Lower leg skin (tissue), 3 donors: ENCODE results near the gene TMC3.

ENCODE experiments used
- POLR2A ChIP-seq, 2 donors: fragments of 450-650 bp; IDR thresholded peaks; one replicate each; pipeline ENCODE4 v1.6.1; 2016 to 2017; ENCODE audit warnings: antibody characterized with exemption in 2 of 2, mild to moderate bottlenecking in 1 of 2, moderate library complexity in 1 of 2
- TF ChIP-seq, protein P1 (sequence below), 3 donors: fragments of 450-650 bp; IDR thresholded peaks; one replicate each; pipeline ENCODE4 v1.5.1; 2016; ENCODE audit warnings: antibody characterized with exemption in 3 of 3, mild to moderate bottlenecking in 3 of 3, moderate library complexity in 2 of 3

DNA sequence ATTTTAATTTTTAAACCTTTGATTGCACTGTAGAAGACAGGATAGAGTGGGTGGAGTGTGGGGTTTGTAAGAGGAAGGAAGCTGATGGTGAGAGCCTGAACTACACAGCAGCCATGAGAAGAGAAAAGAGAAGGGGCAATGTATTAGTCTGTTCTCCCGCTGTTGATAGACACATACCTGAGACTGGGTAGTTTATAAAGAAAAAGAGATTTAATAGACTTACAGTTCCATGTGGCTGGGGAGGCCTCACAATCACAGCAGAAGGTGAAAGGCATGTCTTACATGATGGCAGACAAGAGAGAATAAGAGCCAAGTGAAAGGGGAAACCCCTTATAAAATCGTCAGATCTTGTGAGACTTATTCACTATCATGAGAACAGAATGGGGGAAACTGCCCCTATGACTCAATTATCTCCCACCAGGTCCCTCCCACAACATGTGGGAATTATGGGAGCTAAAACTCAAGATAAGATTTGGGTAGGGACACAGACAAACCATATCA lies 87.3 kb downstream of the TMC3 start:
- TF ChIP-seq, protein P1, sequence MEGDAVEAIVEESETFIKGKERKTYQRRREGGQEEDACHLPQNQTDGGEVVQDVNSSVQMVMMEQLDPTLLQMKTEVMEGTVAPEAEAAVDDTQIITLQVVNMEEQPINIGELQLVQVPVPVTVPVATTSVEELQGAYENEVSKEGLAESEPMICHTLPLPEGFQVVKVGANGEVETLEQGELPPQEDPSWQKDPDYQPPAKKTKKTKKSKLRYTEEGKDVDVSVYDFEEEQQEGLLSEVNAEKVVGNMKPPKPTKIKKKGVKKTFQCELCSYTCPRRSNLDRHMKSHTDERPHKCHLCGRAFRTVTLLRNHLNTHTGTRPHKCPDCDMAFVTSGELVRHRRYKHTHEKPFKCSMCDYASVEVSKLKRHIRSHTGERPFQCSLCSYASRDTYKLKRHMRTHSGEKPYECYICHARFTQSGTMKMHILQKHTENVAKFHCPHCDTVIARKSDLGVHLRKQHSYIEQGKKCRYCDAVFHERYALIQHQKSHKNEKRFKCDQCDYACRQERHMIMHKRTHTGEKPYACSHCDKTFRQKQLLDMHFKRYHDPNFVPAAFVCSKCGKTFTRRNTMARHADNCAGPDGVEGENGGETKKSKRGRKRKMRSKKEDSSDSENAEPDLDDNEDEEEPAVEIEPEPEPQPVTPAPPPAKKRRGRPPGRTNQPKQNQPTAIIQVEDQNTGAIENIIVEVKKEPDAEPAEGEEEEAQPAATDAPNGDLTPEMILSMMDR (IDR thresholded peaks at IDR 0.05), result no peak
- TF ChIP-seq POLR2A (IDR thresholded peaks at IDR 0.05), result no peak
